Measurements from ENCODE around the gene CENPM. TPM values are rescaled to one million over a fixed set of nuclear protein-coding genes. Genes with fewer than 3 reads are reported as not detected.

Gene CENPM
- total RNA-seq, 1 experiment from 2014 or later, result 77.5 TPM

GRCh38 chr22:41971431-41971830 lies 24.5 kb upstream of the CENPM start:
- no TSS peak for BruUV-seq (replicated peaks)
- Histone ChIP-seq H3K4me2 (ENCODE audit: low read length) (no peak overlapping the region), H3K9me3 (ENCODE audit: low read length) (no peaks in the 10 kb centered on the region), H3K27me3 (ENCODE audit: low read length) (peaks cover 9% of the 10 kb centered on the region), H3K9ac (ENCODE audit: low read length) (no peak overlapping the region), H3K4me1 (ENCODE audit: insufficient read depth, low read length) (no peaks in the 10 kb centered on the region), H4K20me1 (ENCODE audit: low read length) (no peaks in the 10 kb centered on the region), H3K79me2 (ENCODE audit: low read length) (no peaks in the 10 kb centered on the region), H3K9me2 (replicated peaks; ENCODE audit: low read length) (no peaks in the 10 kb centered on the region), H3K36me3 (ENCODE audit: low read depth, low read length) (no peaks in the 10 kb centered on the region), H3F3A (ENCODE audit: low read length, unreplicated experiment) (no peaks in the 10 kb centered on the region), H3K4me3 (ENCODE audit: low read length) (no peak overlapping the region), H2AFZ (ENCODE audit: low read length) (no peak overlapping the region), H3K27ac (ENCODE audit: low read length) (no peak overlapping the region)
- CTCF ChIA-PET, result interaction anchor here (0.6 kb wide), 2 partner anchors 25 to 30 kb away, joined by 4 to 7 read pairs; no protein-coding TSS in a partner anchor
- ATAC-seq, result no peak
- POLR2A ChIA-PET (ENCODE audit: unreplicated experiment), result no interaction called here
- intact Hi-C loops (cut with micrococcal nuclease), result no loop called here
- no peak for DNase-seq
- no peak for TF ChIP-seq EZH2 (IDR thresholded peaks at IDR 0.05; ENCODE audit: low read length, unreplicated experiment)
- TF ChIP-seq EZH2phosphoT487 (IDR thresholded peaks at IDR 0.05; ENCODE audit: borderline replicate concordance, low read length), result no peak

GRCh38 chr22:41970601-41971000 lies 23.6 kb upstream of the CENPM start:
- no peaks in the 10 kb centered on the region for H3F3A ChIP-seq (ENCODE audit: low read length, unreplicated experiment)
- no peak overlapping the region for H3K27ac ChIP-seq (ENCODE audit: low read length)
- H3K4me2 ChIP-seq (ENCODE audit: low read length), result no peak overlapping the region
- H3K4me3 ChIP-seq (ENCODE audit: low read length), result no peak overlapping the region
- TF ChIP-seq EZH2 (IDR thresholded peaks at IDR 0.05; ENCODE audit: low read length, unreplicated experiment) (no peak), EZH2phosphoT487 (IDR thresholded peaks at IDR 0.05; ENCODE audit: borderline replicate concordance, low read length) (no peak)
- TF ChIP-seq, protein P1, sequence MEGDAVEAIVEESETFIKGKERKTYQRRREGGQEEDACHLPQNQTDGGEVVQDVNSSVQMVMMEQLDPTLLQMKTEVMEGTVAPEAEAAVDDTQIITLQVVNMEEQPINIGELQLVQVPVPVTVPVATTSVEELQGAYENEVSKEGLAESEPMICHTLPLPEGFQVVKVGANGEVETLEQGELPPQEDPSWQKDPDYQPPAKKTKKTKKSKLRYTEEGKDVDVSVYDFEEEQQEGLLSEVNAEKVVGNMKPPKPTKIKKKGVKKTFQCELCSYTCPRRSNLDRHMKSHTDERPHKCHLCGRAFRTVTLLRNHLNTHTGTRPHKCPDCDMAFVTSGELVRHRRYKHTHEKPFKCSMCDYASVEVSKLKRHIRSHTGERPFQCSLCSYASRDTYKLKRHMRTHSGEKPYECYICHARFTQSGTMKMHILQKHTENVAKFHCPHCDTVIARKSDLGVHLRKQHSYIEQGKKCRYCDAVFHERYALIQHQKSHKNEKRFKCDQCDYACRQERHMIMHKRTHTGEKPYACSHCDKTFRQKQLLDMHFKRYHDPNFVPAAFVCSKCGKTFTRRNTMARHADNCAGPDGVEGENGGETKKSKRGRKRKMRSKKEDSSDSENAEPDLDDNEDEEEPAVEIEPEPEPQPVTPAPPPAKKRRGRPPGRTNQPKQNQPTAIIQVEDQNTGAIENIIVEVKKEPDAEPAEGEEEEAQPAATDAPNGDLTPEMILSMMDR (conservative IDR thresholded peaks at IDR 0.05; ENCODE audit: low read depth, low read length), result no peak
- peaks cover under 1% of the 10 kb centered on the region; the same call in 1 of the 2 replicates for H3K27me3 ChIP-seq (ENCODE audit: low read length)
- POLR2A ChIA-PET (ENCODE audit: unreplicated experiment), result no interaction called here
- intact Hi-C loops (cut with micrococcal nuclease), result no loop called here
- no TSS peak for BruUV-seq (replicated peaks)
- H3K4me1 ChIP-seq (ENCODE audit: insufficient read depth, low read length), result no peaks in the 10 kb centered on the region
- H3K9ac ChIP-seq (ENCODE audit: low read length), result no peak overlapping the region
- H3K9me3 ChIP-seq (ENCODE audit: low read length), result no peaks in the 10 kb centered on the region
- no peaks in the 10 kb centered on the region for H4K20me1 ChIP-seq (ENCODE audit: low read length)
- H3K79me2 ChIP-seq (ENCODE audit: low read length), result no peaks in the 10 kb centered on the region
- no peaks in the 10 kb centered on the region for H3K9me2 ChIP-seq (replicated peaks; ENCODE audit: low read length)
- ATAC-seq (no peak), DNase-seq (no peak)
- no peak overlapping the region for H2AFZ ChIP-seq (ENCODE audit: low read length)
- CTCF ChIA-PET, result interaction anchor here (0.6 kb wide), 1 partner anchor 26 kb away, joined by 7 read pairs; no protein-coding TSS in a partner anchor
- H3K36me3 ChIP-seq (ENCODE audit: low read depth, low read length), result no peaks in the 10 kb centered on the region

GRCh38 chr22:41969110-41969646 lies 22.2 kb upstream of the CENPM start, which contains the start of gene SEPTIN3:
SEPTIN3 (plus strand) TSS chr22:41969443; CDS start chr22:41971493, 2,050 bp downstream.
- CTCF ChIA-PET, result no interaction called here
- Histone ChIP-seq H3K4me2 (ENCODE audit: low read length) (no peak within 1 kb of the TSS), H3K79me2 (ENCODE audit: low read length) (no peaks in the 10 kb centered on the region), H3K4me1 (ENCODE audit: insufficient read depth, low read length) (no peaks in the 10 kb centered on the region), H3K9ac (ENCODE audit: low read length) (no peak within 1 kb of the TSS), H3F3A (ENCODE audit: low read length, unreplicated experiment) (no peaks in the 10 kb centered on the region), H2AFZ (ENCODE audit: low read length) (no peak within 1 kb of the TSS), H3K9me2 (replicated peaks; ENCODE audit: low read length) (no peaks in the 10 kb centered on the region), H3K27me3 (ENCODE audit: low read length) (no peaks in the 10 kb centered on the region), H3K9me3 (ENCODE audit: low read length) (no peaks in the 10 kb centered on the region), H3K4me3 (ENCODE audit: low read length) (no peak within 1 kb of the TSS), H4K20me1 (ENCODE audit: low read length) (no peaks in the 10 kb centered on the region), H3K27ac (ENCODE audit: low read length) (no peak within 1 kb of the TSS), H3K36me3 (ENCODE audit: low read depth, low read length) (no peaks in the 10 kb centered on the region)
- DNase-seq (no peak), ATAC-seq (no peak)
- intact Hi-C loops (cut with micrococcal nuclease), result no loop called here
- TF ChIP-seq EZH2phosphoT487 (IDR thresholded peaks at IDR 0.05; ENCODE audit: borderline replicate concordance, low read length), result no peak
- no peak for TF ChIP-seq EZH2 (IDR thresholded peaks at IDR 0.05; ENCODE audit: low read length, unreplicated experiment)
- TF ChIP-seq, protein P1 (conservative IDR thresholded peaks at IDR 0.05; ENCODE audit: low read depth, low read length), result no peak
- BruUV-seq (replicated peaks), result no TSS peak
- POLR2A ChIA-PET (ENCODE audit: unreplicated experiment), result no interaction called here

All from PC-3 (cell line).